ENCODE data around the gene D2HGDH. TPM values are rescaled to one million over a fixed set of nuclear protein-coding genes. Genes with fewer than 3 reads are reported as not detected.

D2HGDH gene
- total and polyA plus RNA-seq, 10 of the 15 experiments (the other 5 are each of a cell fraction or from before 2014, with no cell fraction given), result 0.52 to 32.1 (median 11.0) TPM

DNA sequence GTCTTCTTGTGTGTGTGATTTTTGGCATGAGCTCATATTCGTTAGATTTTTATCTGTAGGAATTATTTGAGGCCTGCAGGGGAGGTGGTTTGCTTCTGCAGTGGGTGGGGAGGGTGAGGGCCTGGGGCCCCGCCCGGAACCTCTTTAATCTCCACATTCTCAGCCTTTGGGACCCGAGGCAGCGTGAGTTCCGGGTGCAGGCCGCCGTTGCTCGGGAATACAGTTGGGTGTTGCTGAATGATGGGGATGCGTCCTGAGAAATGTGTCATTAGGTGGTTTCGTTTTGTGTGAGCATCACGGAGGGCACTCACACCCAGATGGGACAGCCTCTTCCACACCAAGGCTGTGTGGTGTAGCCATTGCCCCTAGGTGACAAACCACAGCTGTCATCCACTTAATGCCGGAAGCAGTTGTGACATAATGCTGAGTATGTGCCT is 28.5 kb downstream of the D2HGDH start (continued):
- TF ChIP-seq RAD21 (IDR thresholded peaks at IDR 0.05; ENCODE audit: insufficient read depth, low read depth, low read length) (0 out of 2 replicates have a peak, but pooled peaks have one; percentile 2), GATAD2B (conservative IDR thresholded peaks at IDR 0.05; ENCODE audit: low read depth) (peak; percentile 77), RCOR1 (conservative IDR thresholded peaks at IDR 0.05; ENCODE audit: low read depth, low read length) (no peak), PBX3 (IDR thresholded peaks at IDR 0.05; ENCODE audit: insufficient replicate concordance, low read depth, low read length) (peak; percentile 72), ZSCAN29 (IDR thresholded peaks at IDR 0.05) (no peak), TARDBP (IDR thresholded peaks at IDR 0.05; ENCODE audit: borderline replicate concordance) (no peak), YBX1 (IDR thresholded peaks at IDR 0.05) (no peak), NBN (IDR thresholded peaks at IDR 0.05) (no peak), NFYB (IDR thresholded peaks at IDR 0.05; ENCODE audit: insufficient read depth, low read depth, low read length) (no peak), IRF5 (IDR thresholded peaks at IDR 0.05; ENCODE audit: borderline replicate concordance) (no peak), SUZ12 (IDR thresholded peaks at IDR 0.05; ENCODE audit: unreplicated experiment) (no peak), PAX8 (IDR thresholded peaks at IDR 0.05) (no peak), JUND (IDR thresholded peaks at IDR 0.05; ENCODE audit: low read depth, low read length) (no peak), TCF3 (IDR thresholded peaks at IDR 0.05; ENCODE audit: borderline replicate concordance, insufficient read depth, low read depth, low read length) (peak; percentile 66; the same call in 1 of the 2 replicates), ZNF217 (IDR thresholded peaks at IDR 0.05) (no peak), ZNF274 (IDR thresholded peaks at IDR 0.05; ENCODE audit: insufficient read depth, insufficient read length) (no peak), ZNF622 (IDR thresholded peaks at IDR 0.05) (no peak), SIX5 (IDR thresholded peaks at IDR 0.05; ENCODE audit: low read depth, low read length, severe bottlenecking) (no peak), RELA (IDR thresholded peaks at IDR 0.05; ENCODE audit: borderline replicate concordance, partially characterized antibody) (no peak), GABPA (IDR thresholded peaks at IDR 0.05; ENCODE audit: low read depth) (no peak), SREBF2 (IDR thresholded peaks at IDR 0.05; ENCODE audit: low read length) (no peak)
- TF ChIP-seq, protein P1, sequence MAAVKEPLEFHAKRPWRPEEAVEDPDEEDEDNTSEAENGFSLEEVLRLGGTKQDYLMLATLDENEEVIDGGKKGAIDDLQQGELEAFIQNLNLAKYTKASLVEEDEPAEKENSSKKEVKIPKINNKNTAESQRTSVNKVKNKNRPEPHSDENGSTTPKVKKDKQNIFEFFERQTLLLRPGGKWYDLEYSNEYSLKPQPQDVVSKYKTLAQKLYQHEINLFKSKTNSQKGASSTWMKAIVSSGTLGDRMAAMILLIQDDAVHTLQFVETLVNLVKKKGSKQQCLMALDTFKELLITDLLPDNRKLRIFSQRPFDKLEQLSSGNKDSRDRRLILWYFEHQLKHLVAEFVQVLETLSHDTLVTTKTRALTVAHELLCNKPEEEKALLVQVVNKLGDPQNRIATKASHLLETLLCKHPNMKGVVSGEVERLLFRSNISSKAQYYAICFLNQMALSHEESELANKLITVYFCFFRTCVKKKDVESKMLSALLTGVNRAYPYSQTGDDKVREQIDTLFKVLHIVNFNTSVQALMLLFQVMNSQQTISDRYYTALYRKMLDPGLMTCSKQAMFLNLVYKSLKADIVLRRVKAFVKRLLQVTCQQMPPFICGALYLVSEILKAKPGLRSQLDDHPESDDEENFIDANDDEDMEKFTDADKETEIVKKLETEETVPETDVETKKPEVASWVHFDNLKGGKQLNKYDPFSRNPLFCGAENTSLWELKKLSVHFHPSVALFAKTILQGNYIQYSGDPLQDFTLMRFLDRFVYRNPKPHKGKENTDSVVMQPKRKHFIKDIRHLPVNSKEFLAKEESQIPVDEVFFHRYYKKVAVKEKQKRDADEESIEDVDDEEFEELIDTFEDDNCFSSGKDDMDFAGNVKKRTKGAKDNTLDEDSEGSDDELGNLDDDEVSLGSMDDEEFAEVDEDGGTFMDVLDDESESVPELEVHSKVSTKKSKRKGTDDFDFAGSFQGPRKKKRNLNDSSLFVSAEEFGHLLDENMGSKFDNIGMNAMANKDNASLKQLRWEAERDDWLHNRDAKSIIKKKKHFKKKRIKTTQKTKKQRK (IDR thresholded peaks at IDR 0.05; ENCODE audit: low read depth, low read length), result no peak
- TF ChIP-seq, protein P2, sequence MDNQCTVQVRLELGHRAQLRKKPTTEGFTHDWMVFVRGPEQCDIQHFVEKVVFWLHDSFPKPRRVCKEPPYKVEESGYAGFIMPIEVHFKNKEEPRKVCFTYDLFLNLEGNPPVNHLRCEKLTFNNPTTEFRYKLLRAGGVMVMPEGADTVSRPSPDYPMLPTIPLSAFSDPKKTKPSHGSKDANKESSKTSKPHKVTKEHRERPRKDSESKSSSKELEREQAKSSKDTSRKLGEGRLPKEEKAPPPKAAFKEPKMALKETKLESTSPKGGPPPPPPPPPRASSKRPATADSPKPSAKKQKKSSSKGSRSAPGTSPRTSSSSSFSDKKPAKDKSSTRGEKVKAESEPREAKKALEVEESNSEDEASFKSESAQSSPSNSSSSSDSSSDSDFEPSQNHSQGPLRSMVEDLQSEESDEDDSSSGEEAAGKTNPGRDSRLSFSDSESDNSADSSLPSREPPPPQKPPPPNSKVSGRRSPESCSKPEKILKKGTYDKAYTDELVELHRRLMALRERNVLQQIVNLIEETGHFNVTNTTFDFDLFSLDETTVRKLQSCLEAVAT (IDR thresholded peaks at IDR 0.05), result peak; percentile 75; the same call in 1 of the 2 replicates
- TF ChIP-seq, protein P3, sequence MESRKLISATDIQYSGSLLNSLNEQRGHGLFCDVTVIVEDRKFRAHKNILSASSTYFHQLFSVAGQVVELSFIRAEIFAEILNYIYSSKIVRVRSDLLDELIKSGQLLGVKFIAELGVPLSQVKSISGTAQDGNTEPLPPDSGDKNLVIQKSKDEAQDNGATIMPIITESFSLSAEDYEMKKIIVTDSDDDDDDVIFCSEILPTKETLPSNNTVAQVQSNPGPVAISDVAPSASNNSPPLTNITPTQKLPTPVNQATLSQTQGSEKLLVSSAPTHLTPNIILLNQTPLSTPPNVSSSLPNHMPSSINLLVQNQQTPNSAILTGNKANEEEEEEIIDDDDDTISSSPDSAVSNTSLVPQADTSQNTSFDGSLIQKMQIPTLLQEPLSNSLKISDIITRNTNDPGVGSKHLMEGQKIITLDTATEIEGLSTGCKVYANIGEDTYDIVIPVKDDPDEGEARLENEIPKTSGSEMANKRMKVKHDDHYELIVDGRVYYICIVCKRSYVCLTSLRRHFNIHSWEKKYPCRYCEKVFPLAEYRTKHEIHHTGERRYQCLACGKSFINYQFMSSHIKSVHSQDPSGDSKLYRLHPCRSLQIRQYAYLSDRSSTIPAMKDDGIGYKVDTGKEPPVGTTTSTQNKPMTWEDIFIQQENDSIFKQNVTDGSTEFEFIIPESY (IDR thresholded peaks at IDR 0.05), result no peak
